ENCODE measurements around the gene GFRA3. TPM values are rescaled to one million over a fixed set of nuclear protein-coding genes. Genes with fewer than 3 reads are reported as not detected.

Gene GFRA3
- total RNA-seq, 3 donors from 2014 or later, result 0.77 to 2.4 (median 1.1) TPM

- no peaks in the 10 kb centered on the region for H3K4me1 ChIP-seq (ENCODE audit: low read depth)
- TF ChIP-seq CTCF (IDR thresholded peaks at IDR 0.05), result no peak
- intact Hi-C loops (cut with DNase I, micrococcal nuclease), result no loop called here
Observed at GRCh38 chr5:138226910-138227309, 47.5 kb downstream of the GFRA3 start.

GRCh38 chr5:138224712-138225111 is 49.7 kb downstream of the GFRA3 start:
- Histone ChIP-seq H3K36me3 (ENCODE audit: low read depth) (no peaks in the 10 kb centered on the region), H3K4me1 (ENCODE audit: low read depth) (no peaks in the 10 kb centered on the region), H3K9me3 (peaks cover 10% of the 10 kb centered on the region), H3K4me3 (no peak overlapping the region)
- intact Hi-C loops (cut with DNase I, micrococcal nuclease), result no loop called here
- no peak for DNase-seq
- ATAC-seq, result no peak
- TF ChIP-seq CTCF (IDR thresholded peaks at IDR 0.05), result no peak

More at GRCh38 chr5:138226910-138227309, 47.5 kb downstream of the GFRA3 start:
- Histone ChIP-seq H3K4me3 (no peak overlapping the region), H3K9me3 (peaks cover 10% of the 10 kb centered on the region), H3K36me3 (ENCODE audit: low read depth) (no peaks in the 10 kb centered on the region)
- ATAC-seq (no peak), DNase-seq (no peak)

- DNase-seq, result no peak
- peaks cover 10% of the 10 kb centered on the region for H3K9me3 ChIP-seq
- no peaks in the 10 kb centered on the region for H3K36me3 ChIP-seq (ENCODE audit: low read depth)
- intact Hi-C loops (cut with DNase I, micrococcal nuclease), result no loop called here
- ATAC-seq, result no peak
- TF ChIP-seq CTCF (IDR thresholded peaks at IDR 0.05), result no peak
- no peaks in the 10 kb centered on the region for H3K4me1 ChIP-seq (ENCODE audit: low read depth)
- H3K4me3 ChIP-seq, result no peak overlapping the region
Observed at GRCh38 chr5:138223532-138223931, 50.9 kb downstream of the GFRA3 start.

- DNase-seq (no peak), ATAC-seq (no peak)
- H3K9me3 ChIP-seq, result no peaks in the 10 kb centered on the region
- intact Hi-C loops (cut with DNase I, micrococcal nuclease), result no loop called here
- TF ChIP-seq CTCF (IDR thresholded peaks at IDR 0.05), result no peak
- H3K4me3 ChIP-seq, result no peak overlapping the region
- H3K4me1 ChIP-seq (ENCODE audit: low read depth), result peaks cover 14% of the 10 kb centered on the region
- no peaks in the 10 kb centered on the region for H3K36me3 ChIP-seq (ENCODE audit: low read depth)
Observed at GRCh38 chr5:138216799-138217198, 57.6 kb downstream of the GFRA3 start.

- DNase-seq, result peak; percentile 88 to 98 (median 91)
- intact Hi-C loops (cut with DNase I, micrococcal nuclease), result no loop called here
- Histone ChIP-seq H3K4me3 (peak within 1 kb of the TSS; percentile 63), H3K36me3 (ENCODE audit: low read depth) (no peaks in the 10 kb centered on the region), H3K9me3 (no peaks in the 10 kb centered on the region), H3K4me1 (ENCODE audit: low read depth) (peaks cover 14% of the 10 kb centered on the region)
- TF ChIP-seq CTCF (IDR thresholded peaks at IDR 0.05), result no peak
- ATAC-seq, result peak; percentile 99
Observed at GRCh38 chr5:138213161-138214029, 61.0 kb downstream of the GFRA3 start, which contains the start of gene CDC23. Gene CDC23, minus strand, starts transcription at chr5:138213323. Its CDS starts 11 bp downstream, at chr5:138213312.

Measured in mucosa of descending colon (tissue), 3 donors.